Fibroblast of peridontal ligament (primary cell): ENCODE measurements around the gene CNNM2.

Experiments
- DNase-seq: peaks from one replicate; pipeline ENCODE4 v3.0.0-alpha.2; 2010; ENCODE audit errors: extremely low read depth

CNNM2 gene

GRCh38 chr10:102917962-102918816 is at the start of gene CNNM2:
TSS of gene CNNM2 (plus strand) at chr10:102918294. CDS start at chr10:102918481, 187 bp downstream.
- DNase-seq, result peak; percentile 99

- DNase-seq, result peak; percentile 34
These were observed 49.2 kb upstream of the CNNM2 start for GRCh38 chr10:102868911-102869257.

GRCh38 chr10:102869258-102870198 is 48.6 kb upstream of the CNNM2 start, which contains the start of gene AS3MT:
TSS of gene AS3MT (plus strand) at chr10:102869470. CDS start at chr10:102869593, 123 bp downstream.
- no peak for DNase-seq

GRCh38 chr10:102870221-102870620 is 47.9 kb upstream of the CNNM2 start:
- DNase-seq, result no peak

GRCh38 chr10:102872163-102872562 is 45.9 kb upstream of the CNNM2 start:
- DNase-seq, result peak; percentile 38

- DNase-seq, result no peak
These were observed 41.3 kb upstream of the CNNM2 start for GRCh38 chr10:102876747-102877153.

GRCh38 chr10:102878629-102879028 is 39.5 kb upstream of the CNNM2 start:
- DNase-seq, result no peak

GRCh38 chr10:102880256-102880655 is 37.8 kb upstream of the CNNM2 start:
- no peak for DNase-seq

- no peak for DNase-seq
These were observed 30.0 kb upstream of the CNNM2 start for GRCh38 chr10:102888048-102888447.

- DNase-seq, result no peak
These were observed 23.5 kb upstream of the CNNM2 start for GRCh38 chr10:102894466-102895213.

- no peak for DNase-seq
These were observed 18.1 kb upstream of the CNNM2 start for GRCh38 chr10:102900006-102900405.

- no peak for DNase-seq
These were observed 13.7 kb upstream of the CNNM2 start for GRCh38 chr10:102904346-102904745.

- DNase-seq, result no peak
These were observed 11.6 kb upstream of the CNNM2 start for GRCh38 chr10:102906507-102906906.

- no peak for DNase-seq
These were observed 3.3 kb upstream of the CNNM2 start for GRCh38 chr10:102914781-102915180.

- no peak for DNase-seq
These were observed 1.9 kb upstream of the CNNM2 start for GRCh38 chr10:102916173-102916572.

GRCh38 chr10:102917314-102917961 is 656 bp upstream of the CNNM2 start:
- peak; percentile 58 for DNase-seq

GRCh38 chr10:102918817-102919245 is 737 bp downstream of the CNNM2 start:
- no peak for DNase-seq

- peak; percentile 9 for DNase-seq
These were observed 1.3 kb downstream of the CNNM2 start for GRCh38 chr10:102919246-102919959.

- peak; percentile 8 for DNase-seq
These were observed 2.1 kb downstream of the CNNM2 start for GRCh38 chr10:102919992-102920739.

- DNase-seq, result peak; percentile 5
These were observed 5.5 kb downstream of the CNNM2 start for GRCh38 chr10:102923601-102924000.
